Muscle layer of colon (tissue), 2 donors: ENCODE measurements around the gene UGT1A6.

Source experiments
- H3K27ac ChIP-seq: one replicate; pipeline ENCODE4 v1.7.0; 2013; ENCODE audit warnings: low read depth, mild to moderate bottlenecking, low read length, moderate library complexity
- H3K27me3 ChIP-seq, 2 donors: one replicate each; pipeline ENCODE4 v1.7.0; 2013; ENCODE audit warnings: low read length in 2 of 2, mild to moderate bottlenecking in 2 of 2; ENCODE audit not compliant: insufficient read depth in 2 of 2, control insufficient read depth in 1 of 2
- H3K36me3 ChIP-seq: one replicate; pipeline ENCODE4 v1.7.0; 2013; ENCODE audit warnings: mild to moderate bottlenecking, low read length; ENCODE audit not compliant: insufficient read depth
- H3K4me1 ChIP-seq: one replicate; pipeline ENCODE4 v1.7.0; 2013; ENCODE audit warnings: mild to moderate bottlenecking, low read length; ENCODE audit not compliant: insufficient read depth
- H3K4me3 ChIP-seq, 2 donors: one replicate each; pipeline ENCODE4 v1.7.0; 2013; ENCODE audit warnings: low read length in 2 of 2, low read depth in 1 of 2, mild to moderate bottlenecking in 1 of 2, moderate library complexity in 1 of 2
- H3K9ac ChIP-seq: one replicate; pipeline ENCODE4 v1.7.0; 2013; ENCODE audit warnings: low read length
- H3K9me3 ChIP-seq: one replicate; pipeline ENCODE4 v1.7.0; 2013; ENCODE audit warnings: mild to moderate bottlenecking, low read length
- donor health status: abdominal sarcoma.
- donor health status: Adenocarcinoma of cecum.

UGT1A6 gene

DNA sequence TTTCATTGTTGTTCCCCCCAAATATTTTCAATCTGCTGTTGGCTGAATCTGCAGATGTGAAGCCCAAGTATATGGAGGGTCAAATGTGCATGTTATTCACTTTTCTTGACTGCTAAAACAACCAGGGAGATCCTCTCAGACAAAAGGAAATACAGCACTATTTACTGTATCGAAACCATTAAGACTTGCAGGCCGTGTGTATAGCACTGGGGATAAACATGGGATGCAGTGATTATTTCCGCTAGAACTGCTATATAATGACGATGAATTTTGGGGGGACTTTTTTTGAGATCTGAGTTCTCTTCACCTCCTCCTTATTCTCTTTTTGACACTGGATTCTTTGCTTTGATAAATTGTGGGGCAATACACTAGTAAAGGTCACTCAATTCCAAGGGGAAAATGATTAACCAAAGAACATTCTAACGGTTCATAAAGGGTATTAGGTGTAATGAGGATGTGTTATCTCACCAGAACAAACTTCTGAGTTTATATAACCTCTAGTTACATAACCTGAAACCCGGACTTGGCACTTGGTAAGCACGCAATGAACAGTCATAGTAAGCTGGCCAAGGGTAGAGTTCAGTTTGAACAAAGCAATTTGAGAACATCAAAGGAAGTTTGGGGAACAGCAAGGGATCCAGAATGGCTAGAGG, 63.9 kb downstream of the UGT1A6 start:
- Histone ChIP-seq H3K4me3 (no peak overlapping the region), H3K27me3 (no peaks in the 10 kb centered on the region), H3K27ac (no peak overlapping the region), H3K4me1 (no peaks in the 10 kb centered on the region), H3K9ac (no peak overlapping the region), H3K9me3 (no peaks in the 10 kb centered on the region), H3K36me3 (no peaks in the 10 kb centered on the region)

DNA sequence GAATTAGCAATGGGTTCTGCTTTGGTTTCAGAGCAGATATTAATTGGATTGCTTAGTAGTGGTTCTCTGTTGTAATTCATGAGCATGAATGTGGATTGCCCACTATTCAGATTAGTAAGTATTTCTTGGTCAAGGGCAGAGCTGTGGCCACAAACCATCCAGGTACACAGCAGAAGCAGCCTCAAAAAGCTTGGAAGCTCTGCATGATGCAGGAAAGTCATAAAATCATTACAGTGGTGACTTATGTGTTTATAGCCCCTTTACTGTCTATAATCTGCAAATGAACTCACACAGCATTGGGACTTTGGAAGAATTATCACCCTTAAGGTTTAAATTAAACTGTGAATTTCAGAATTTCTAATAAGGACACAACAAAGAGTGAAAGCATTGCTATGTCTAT, 65.5 kb downstream of the UGT1A6 start:
- H3K27ac ChIP-seq, result no peak overlapping the region
- H3K4me1 ChIP-seq, result no peaks in the 10 kb centered on the region
- H3K4me3 ChIP-seq, result no peak overlapping the region
- no peaks in the 10 kb centered on the region for H3K36me3 ChIP-seq
- no peaks in the 10 kb centered on the region for H3K9me3 ChIP-seq
- H3K9ac ChIP-seq, result no peak overlapping the region
- H3K27me3 ChIP-seq, result no peaks in the 10 kb centered on the region

DNA sequence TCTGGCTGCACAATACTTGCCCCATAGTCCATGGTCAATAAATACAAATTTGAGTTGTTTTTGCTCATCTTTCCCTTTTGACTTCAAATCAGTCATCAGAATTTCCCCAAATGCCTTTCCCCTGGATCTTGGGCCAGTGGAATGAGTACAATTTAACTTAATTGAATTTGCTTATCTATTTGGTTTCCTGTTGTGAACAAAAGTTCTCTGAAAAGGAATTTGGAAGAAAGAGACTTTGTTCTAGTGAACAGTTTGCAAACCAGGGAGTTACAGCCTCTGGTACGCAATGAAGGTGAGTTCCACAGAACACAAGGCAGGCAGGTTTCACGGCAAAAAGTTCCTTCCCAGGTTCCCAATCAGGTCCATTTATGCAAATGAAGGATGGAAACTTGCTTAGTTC, 66.2 kb downstream of the UGT1A6 start:
- no peaks in the 10 kb centered on the region for H3K4me1 ChIP-seq
- no peaks in the 10 kb centered on the region for H3K27me3 ChIP-seq
- H3K9ac ChIP-seq, result no peak overlapping the region
- H3K36me3 ChIP-seq, result no peaks in the 10 kb centered on the region
- H3K9me3 ChIP-seq, result no peaks in the 10 kb centered on the region
- no peak overlapping the region for H3K27ac ChIP-seq
- H3K4me3 ChIP-seq, result no peak overlapping the region

DNA sequence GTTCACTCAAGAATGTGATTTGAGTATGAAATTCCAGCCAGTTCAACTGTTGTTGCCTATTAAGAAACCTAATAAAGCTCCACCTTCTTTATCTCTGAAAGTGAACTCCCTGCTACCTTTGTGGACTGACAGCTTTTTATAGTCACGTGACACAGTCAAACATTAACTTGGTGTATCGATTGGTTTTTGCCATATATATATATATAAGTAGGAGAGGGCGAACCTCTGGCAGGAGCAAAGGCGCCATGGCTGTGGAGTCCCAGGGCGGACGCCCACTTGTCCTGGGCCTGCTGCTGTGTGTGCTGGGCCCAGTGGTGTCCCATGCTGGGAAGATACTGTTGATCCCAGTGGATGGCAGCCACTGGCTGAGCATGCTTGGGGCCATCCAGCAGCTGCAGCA, 67.4 kb downstream of the UGT1A6 start, which contains the start of gene UGT1A1:
UGT1A1 (plus strand) TSS at position 228 of the 400 bp plus-strand sequence; CDS start at position 246, 18 bp downstream.
- H3K9ac ChIP-seq, result no peak within 1 kb of the TSS
- H3K9me3 ChIP-seq, result no peaks in the 10 kb centered on the region
- no peaks in the 10 kb centered on the region for H3K4me1 ChIP-seq
- no peaks in the 10 kb centered on the region for H3K36me3 ChIP-seq
- no peak within 1 kb of the TSS for H3K4me3 ChIP-seq
- no peaks in the 10 kb centered on the region for H3K27me3 ChIP-seq
- no peak within 1 kb of the TSS for H3K27ac ChIP-seq

DNA sequence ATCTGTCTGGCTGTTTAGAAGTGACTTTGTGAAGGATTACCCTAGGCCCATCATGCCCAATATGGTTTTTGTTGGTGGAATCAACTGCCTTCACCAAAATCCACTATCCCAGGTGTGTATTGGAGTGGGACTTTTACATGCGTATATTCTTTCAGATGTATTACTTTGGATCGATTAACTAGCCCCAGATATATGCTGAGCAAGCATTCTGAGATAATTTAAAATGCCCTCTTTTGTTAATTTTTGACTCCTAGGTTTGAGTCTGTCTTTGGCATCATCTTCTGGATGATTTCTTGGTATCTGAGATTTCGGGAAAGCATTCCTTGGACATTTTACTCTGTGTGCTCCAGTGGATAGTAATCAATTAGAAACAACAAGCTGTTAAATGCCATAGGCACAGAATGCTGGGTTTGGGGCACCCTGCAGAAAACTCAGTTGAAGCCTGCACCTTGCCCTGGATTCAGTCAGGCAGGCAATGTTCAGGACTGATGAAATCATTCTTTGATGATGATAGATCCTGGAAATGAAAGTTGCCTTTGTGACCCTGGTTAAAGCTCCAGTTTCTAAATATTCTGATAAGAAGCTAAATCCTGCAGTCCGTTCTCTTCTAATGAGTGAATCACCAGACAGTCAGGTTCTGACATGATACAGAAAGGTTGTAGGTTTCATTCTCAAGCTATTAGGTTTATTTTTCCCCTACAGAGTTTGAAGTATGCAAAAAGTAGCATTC, 68.5 kb downstream of the UGT1A6 start:
- H3K9me3 ChIP-seq, result no peaks in the 10 kb centered on the region
- H3K27ac ChIP-seq, result no peak overlapping the region
- H3K36me3 ChIP-seq, result no peaks in the 10 kb centered on the region
- no peak overlapping the region for H3K9ac ChIP-seq
- no peaks in the 10 kb centered on the region for H3K27me3 ChIP-seq
- H3K4me1 ChIP-seq, result no peaks in the 10 kb centered on the region
- H3K4me3 ChIP-seq, result no peak overlapping the region

DNA sequence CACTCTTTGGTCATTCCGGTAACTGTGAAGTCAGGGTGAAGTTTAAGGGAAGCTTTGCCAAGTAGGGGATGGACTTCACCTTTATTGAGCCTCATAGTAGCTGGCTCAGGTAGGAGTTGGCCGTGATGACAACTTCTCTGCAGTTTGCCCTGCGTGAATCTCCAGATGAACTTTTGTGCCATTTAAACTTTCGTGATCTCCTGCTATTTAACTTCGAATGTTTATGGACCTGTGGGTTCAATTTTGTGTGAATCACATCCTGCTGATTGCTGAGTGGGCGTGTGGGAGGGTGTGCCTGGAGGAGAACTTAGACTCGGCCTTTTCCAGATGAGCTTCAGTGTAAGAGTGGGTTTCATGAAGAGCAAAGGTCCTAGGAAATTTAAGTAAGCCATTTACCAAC, 71.6 kb downstream of the UGT1A6 start:
- H3K27me3 ChIP-seq, result no peaks in the 10 kb centered on the region
- no peak overlapping the region for H3K4me3 ChIP-seq

DNA sequence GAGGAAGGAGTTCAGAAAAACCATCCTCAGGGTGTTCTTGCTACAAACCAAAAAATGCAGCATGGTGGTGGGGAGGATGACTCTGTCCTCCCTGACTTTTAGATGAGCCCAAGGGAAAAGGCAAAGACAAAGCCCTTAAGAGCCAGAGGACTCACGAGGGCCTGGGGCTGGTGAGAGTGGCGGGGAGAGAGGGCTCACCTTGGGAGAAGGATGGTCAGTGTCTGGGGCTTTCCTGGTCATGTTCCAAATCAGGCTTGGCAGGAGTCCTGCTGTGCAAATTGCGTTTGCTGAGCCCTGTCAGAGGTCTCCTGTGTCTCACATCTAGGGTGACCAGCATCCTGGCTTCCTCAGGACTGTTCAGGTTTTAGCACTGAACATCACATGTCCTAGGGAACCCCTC, 72.1 kb downstream of the UGT1A6 start:
- Histone ChIP-seq H3K36me3 (no peaks in the 10 kb centered on the region), H3K27ac (no peak overlapping the region), H3K27me3 (no peaks in the 10 kb centered on the region), H3K9ac (no peak overlapping the region), H3K4me3 (no peak overlapping the region), H3K9me3 (no peaks in the 10 kb centered on the region), H3K4me1 (no peaks in the 10 kb centered on the region)

More for the DNA sequence above, 71.6 kb downstream of the UGT1A6 start:
- Histone ChIP-seq H3K36me3 (no peaks in the 10 kb centered on the region), H3K27ac (no peak overlapping the region), H3K4me1 (no peaks in the 10 kb centered on the region), H3K9ac (no peak overlapping the region), H3K9me3 (no peaks in the 10 kb centered on the region)

DNA sequence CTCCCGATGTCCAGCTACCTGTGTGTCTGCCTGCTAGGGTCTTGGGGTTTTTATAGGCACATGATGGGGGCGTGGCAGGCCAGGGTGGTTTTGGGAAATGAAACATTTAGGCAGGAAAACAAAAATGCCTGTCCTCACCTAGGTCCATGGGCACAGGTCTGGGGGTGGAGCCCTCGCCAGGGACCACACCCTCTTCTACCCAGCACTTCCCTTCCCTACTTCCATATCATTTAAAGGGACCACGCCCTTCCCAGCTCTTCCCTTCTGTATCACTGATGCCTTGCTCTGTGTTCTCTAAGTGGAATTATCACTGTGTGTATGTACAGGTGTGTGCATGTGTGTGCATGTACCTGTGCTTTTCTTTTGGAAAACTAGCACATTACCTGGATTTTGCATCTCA, 73.7 kb downstream of the UGT1A6 start:
- H3K9me3 ChIP-seq, result no peaks in the 10 kb centered on the region
- no peak overlapping the region for H3K4me3 ChIP-seq
- no peaks in the 10 kb centered on the region for H3K36me3 ChIP-seq
- no peaks in the 10 kb centered on the region for H3K27me3 ChIP-seq
- H3K9ac ChIP-seq, result no peak overlapping the region
- H3K4me1 ChIP-seq, result no peaks in the 10 kb centered on the region
- H3K27ac ChIP-seq, result no peak overlapping the region

DNA sequence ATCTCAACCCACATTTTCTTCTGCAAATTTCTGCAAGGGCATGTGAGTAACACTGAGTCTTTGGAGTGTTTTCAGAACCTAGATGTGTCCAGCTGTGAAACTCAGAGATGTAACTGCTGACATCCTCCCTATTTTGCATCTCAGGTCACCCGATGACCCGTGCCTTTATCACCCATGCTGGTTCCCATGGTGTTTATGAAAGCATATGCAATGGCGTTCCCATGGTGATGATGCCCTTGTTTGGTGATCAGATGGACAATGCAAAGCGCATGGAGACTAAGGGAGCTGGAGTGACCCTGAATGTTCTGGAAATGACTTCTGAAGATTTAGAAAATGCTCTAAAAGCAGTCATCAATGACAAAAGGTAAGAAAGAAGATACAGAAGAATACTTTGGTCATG, 75.4 kb downstream of the UGT1A6 start:
- Histone ChIP-seq H3K4me1 (no peaks in the 10 kb centered on the region), H3K36me3 (no peaks in the 10 kb centered on the region), H3K9ac (no peak overlapping the region), H3K27me3 (no peaks in the 10 kb centered on the region), H3K9me3 (no peaks in the 10 kb centered on the region), H3K4me3 (no peak overlapping the region), H3K27ac (no peak overlapping the region)

DNA sequence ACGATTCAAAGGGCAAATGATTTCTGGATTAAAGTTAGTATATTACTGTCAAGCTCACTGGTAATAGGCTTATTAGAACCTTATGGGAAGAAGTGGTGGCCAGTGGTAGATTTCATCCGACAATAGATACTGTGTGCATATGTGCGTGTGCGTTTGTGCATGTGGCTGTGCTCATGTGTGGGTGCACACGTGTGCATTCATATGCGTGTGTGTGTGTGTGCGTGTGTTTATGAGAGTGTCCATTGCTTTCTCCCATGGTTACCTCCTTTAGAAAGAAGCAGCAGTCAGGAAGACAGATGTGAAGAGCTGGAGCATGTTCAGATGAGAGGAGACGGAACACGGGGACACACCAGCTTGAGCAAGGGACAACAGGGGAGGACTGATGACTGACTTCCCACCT, 76.6 kb downstream of the UGT1A6 start:
- Histone ChIP-seq H3K9me3 (no peaks in the 10 kb centered on the region), H3K4me1 (no peaks in the 10 kb centered on the region), H3K27ac (no peak overlapping the region)

DNA sequence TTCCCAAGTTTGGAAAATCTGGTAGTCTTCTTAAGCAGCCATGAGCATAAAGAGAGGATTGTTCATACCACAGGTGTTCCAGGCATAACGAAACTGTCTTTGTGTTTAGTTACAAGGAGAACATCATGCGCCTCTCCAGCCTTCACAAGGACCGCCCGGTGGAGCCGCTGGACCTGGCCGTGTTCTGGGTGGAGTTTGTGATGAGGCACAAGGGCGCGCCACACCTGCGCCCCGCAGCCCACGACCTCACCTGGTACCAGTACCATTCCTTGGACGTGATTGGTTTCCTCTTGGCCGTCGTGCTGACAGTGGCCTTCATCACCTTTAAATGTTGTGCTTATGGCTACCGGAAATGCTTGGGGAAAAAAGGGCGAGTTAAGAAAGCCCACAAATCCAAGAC, 79.5 kb downstream of the UGT1A6 start:
- Histone ChIP-seq H3K36me3 (no peaks in the 10 kb centered on the region), H3K27me3 (no peaks in the 10 kb centered on the region), H3K4me1 (no peaks in the 10 kb centered on the region), H3K27ac (no peak overlapping the region), H3K4me3 (no peak overlapping the region), H3K9ac (no peak overlapping the region), H3K9me3 (no peaks in the 10 kb centered on the region)

More for the DNA sequence above, 76.6 kb downstream of the UGT1A6 start:
- no peaks in the 10 kb centered on the region for H3K27me3 ChIP-seq
- no peaks in the 10 kb centered on the region for H3K36me3 ChIP-seq
- H3K4me3 ChIP-seq, result no peak overlapping the region
- no peak overlapping the region for H3K9ac ChIP-seq

DNA sequence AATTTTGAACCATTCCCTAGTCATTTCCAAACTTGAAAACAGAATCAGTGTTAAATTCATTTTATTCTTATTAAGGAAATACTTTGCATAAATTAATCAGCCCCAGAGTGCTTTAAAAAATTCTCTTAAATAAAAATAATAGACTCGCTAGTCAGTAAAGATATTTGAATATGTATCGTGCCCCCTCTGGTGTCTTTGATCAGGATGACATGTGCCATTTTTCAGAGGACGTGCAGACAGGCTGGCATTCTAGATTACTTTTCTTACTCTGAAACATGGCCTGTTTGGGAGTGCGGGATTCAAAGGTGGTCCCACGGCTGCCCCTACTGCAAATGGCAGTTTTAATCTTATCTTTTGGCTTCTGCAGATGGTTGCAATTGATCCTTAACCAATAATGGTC, 79.9 kb downstream of the UGT1A6 start:
- Histone ChIP-seq H3K4me1 (no peaks in the 10 kb centered on the region), H3K36me3 (no peaks in the 10 kb centered on the region), H3K27ac (no peak overlapping the region), H3K9ac (no peak overlapping the region), H3K27me3 (no peaks in the 10 kb centered on the region), H3K4me3 (no peak overlapping the region), H3K9me3 (no peaks in the 10 kb centered on the region)
